22Rv1 (cell line): ENCODE results near the gene PPL.

Source experiments
- CTCF ChIP-seq: fragments of 450-650 bp; IDR thresholded peaks from 2 replicates; pipeline ENCODE4 v1.5.1; 2017; ENCODE audit warnings: mild to moderate bottlenecking
- ZFX ChIP-seq: fragments of 450-650 bp; IDR thresholded peaks from 2 replicates; pipeline ENCODE4 v1.6.1; 2017; ENCODE audit warnings: antibody characterized with exemption, borderline replicate concordance

DNA sequence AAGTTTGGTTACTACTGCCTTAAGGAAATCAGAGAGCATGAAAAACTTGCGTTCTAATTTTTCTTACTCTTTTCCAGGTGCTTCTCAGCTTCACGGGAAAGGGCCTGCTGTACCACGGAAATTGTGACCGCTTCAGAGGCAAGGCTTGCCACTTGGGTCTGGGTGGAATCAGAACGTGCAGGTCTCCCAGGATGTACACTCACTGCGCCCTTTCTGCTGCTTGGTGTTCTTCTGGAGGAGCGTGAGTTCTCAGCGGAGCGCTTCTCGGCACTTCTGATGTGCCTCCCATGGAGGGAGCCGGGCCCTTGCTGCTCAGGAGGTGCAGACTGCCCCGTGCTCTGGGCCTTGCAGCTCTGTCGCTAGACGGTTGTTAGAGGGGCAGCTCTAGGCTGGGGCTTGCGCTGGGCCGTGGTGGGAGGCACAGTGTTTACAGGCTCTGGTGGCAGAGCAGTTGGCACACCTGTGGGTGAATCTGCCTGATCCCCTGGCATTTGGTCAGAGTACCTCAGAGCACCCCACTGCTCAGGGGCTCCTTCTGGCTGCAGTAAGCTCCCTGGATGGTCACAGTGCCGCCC, 56.9 kb downstream of the PPL start:
- TF ChIP-seq CTCF: no peak
- TF ChIP-seq ZFX: no peak
